Spinal cord (tissue), 10 donors: Measurements from ENCODE around the gene GJA1. TPM values are rescaled to one million over a fixed set of nuclear protein-coding genes. Genes with fewer than 3 reads are reported as not detected.

Experiments
- DNase-seq, 6 donors: peaks; one replicate each; pipeline versions ENCODE4 v3.0.0 to v3.0.0-alpha.2; 2013 to 2015; ENCODE audit warnings: low spot score in 6 of 6, low read depth in 4 of 6
- H3K27ac ChIP-seq: one replicate; pipeline ENCODE4 v1.5.1; 2013; ENCODE audit warnings: low read depth, low read length, control low read depth
- H3K27me3 ChIP-seq: one replicate; pipeline ENCODE4 v1.6.1; 2013; ENCODE audit warnings: low read length; ENCODE audit not compliant: control insufficient read depth, insufficient read depth
- H3K36me3 ChIP-seq: one replicate; pipeline ENCODE4 v1.6.1; 2013; ENCODE audit warnings: low read length; ENCODE audit not compliant: control insufficient read depth, insufficient read depth
- H3K4me1 ChIP-seq: one replicate; pipeline ENCODE4 v1.6.1; 2013; ENCODE audit warnings: low read length; ENCODE audit not compliant: control insufficient read depth, insufficient read depth
- H3K4me3 ChIP-seq: one replicate; pipeline ENCODE4 v1.5.1; 2013; ENCODE audit warnings: low read depth, low read length, control low read depth
- H3K9me3 ChIP-seq: one replicate; pipeline ENCODE4 v1.6.1; 2013; ENCODE audit warnings: low read length; ENCODE audit not compliant: control insufficient read depth, insufficient read depth
- WGBS: methylation state at CpG from one replicate; pipeline ENCODE4 v1.1.5; 2013; ENCODE audit warnings: missing lambda C conversion rate; ENCODE audit not compliant: insufficient coverage; 5-methylcytosine and 5-hydroxymethylcytosine counted together
- polyA plus RNA-seq, 2 donors: library from polyadenylated mRNA; unstranded; fragments of 120-200 nt; gene quantifications; one replicate each; pipeline ENCODE4 v1.2.1, GENCODE V29; 2013; ENCODE audit not compliant: insufficient read length in 2 of 2
- total RNA-seq, 2 donors: library from RNA; depleted of rRNA in 1 of 2; stranded (reverse); fragments of 120-200 nt in 1 of 2; fragments of >200 nt in 1 of 2; gene quantifications; one replicate each; pipeline versions ENCODE4 v1.2.3 to v1.2.4, GENCODE V29; 2013 to 2014
- donor health status: healthy.

GJA1 gene
- total and polyA plus RNA-seq, 4 donors: 327 to 1,250 (median 564) TPM

GRCh38 chr6:121479486-121480098, 44.1 kb downstream of the GJA1 start:
- no peaks in the 10 kb centered on the region for H3K36me3 ChIP-seq
- WGBS: 93% methylated on average over 14 of the region's 21 CpGs
- no peaks in the 10 kb centered on the region for H3K27me3 ChIP-seq
- no peak for DNase-seq
- no peaks in the 10 kb centered on the region for H3K9me3 ChIP-seq
- H3K27ac ChIP-seq: no peak overlapping the region
- H3K4me3 ChIP-seq: no peak overlapping the region
- no peaks in the 10 kb centered on the region for H3K4me1 ChIP-seq

DNA sequence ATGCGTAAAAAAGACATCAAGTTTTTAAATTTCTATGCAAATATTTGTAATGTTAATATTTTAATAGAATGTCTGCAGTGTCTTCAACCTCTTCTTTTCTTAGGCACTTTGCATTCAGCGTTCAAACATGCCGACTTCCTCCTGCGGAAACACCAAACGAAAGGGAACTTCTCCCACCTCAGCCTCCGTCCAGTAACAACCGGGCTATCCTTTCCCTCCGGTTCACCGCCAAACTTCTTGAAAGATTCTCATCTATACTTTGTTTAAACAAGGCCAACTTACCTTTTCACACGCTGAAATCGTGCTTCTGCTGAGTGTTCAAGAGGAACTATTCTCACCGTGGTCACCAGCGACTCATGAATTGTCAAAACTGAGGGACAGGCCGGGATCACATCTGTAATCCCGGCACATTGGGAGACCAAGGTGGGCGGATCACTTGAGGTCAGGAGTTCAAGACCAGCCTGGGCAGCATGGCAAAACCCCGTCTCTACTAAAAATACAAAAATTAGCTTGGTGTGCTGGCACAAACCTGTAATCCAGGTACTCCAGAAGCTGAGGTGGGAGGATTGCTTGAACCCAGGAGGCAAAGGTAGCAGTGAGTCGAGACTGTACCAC, 44.8 kb downstream of the GJA1 start:
- no peak for DNase-seq
- no peaks in the 10 kb centered on the region for H3K27me3 ChIP-seq
- H3K4me1 ChIP-seq: no peaks in the 10 kb centered on the region
- H3K9me3 ChIP-seq: no peaks in the 10 kb centered on the region
- no peak overlapping the region for H3K4me3 ChIP-seq
- WGBS: 96% methylated on average over 15 of the region's 18 CpGs
- no peak overlapping the region for H3K27ac ChIP-seq
- no peaks in the 10 kb centered on the region for H3K36me3 ChIP-seq

DNA sequence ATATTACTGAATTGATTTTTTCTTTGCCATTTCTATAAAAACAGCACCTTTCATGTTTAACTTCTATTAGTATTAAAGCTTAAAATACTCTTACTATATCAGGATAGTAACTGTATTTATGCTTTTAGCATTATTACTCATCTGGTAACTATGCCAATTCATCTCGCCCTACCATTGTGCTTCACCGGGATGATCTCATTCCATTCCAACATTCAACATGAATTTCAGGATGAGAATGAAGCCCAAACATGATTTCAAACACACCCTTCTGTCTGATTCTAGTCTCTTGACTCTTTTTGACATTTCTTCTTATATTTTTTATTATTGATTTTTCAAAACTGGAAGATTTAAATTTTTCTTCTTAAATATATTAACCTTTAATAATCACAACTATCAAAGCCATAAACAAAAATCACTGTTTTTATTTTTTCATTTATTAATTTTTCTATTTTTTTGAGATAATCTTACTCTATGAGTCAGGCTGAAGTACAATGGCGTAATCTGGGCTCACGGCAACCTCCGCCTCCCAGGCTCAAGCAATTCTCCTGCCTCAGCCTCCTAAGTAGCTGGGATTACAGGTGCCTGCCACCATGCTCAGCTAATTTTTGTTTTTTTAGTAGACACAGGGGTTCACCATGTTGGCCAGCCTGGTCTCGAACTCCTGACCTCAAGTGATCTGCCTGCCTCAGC, 46.7 kb downstream of the GJA1 start:
- H3K27ac ChIP-seq: no peak overlapping the region
- no peak for DNase-seq
- H3K9me3 ChIP-seq: no peaks in the 10 kb centered on the region
- H3K27me3 ChIP-seq: no peaks in the 10 kb centered on the region
- no peaks in the 10 kb centered on the region for H3K4me1 ChIP-seq
- no peaks in the 10 kb centered on the region for H3K36me3 ChIP-seq
- no peak overlapping the region for H3K4me3 ChIP-seq
- WGBS: 96% methylated on average over 3 of the region's 6 CpGs

GRCh38 chr6:121482751-121483150, 47.3 kb downstream of the GJA1 start:
- Histone ChIP-seq H3K27me3 (no peaks in the 10 kb centered on the region), H3K4me3 (no peak overlapping the region), H3K36me3 (no peaks in the 10 kb centered on the region), H3K27ac (no peak overlapping the region), H3K9me3 (no peaks in the 10 kb centered on the region), H3K4me1 (no peaks in the 10 kb centered on the region)
- no peak for DNase-seq

DNA sequence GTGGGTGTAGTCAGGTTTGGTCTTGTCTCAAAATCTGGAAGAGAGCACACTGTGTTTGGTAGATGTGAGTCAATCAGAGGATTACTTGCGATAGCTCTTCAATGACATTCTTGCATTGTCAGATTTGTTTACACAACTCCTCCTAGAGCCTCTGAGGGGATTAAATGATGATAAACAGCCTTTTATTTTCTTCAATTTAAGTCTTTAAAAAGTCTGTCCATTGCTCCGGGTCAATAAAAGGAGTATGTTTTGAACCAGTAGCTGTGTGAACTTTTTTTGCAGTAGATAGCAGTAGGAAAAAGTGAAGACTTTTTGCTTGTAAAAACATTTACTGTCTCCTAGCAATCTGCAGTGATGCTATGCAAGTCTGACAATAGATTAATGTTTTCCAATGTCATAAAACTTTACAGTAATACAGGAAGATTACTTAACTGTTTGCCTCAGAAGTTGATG, 49.9 kb downstream of the GJA1 start:
- no peaks in the 10 kb centered on the region for H3K9me3 ChIP-seq
- H3K4me1 ChIP-seq: no peaks in the 10 kb centered on the region
- H3K4me3 ChIP-seq: no peak overlapping the region
- no CpG with 5 or more reads among the region's 2 CpGs for WGBS
- no peak overlapping the region for H3K27ac ChIP-seq
- DNase-seq: no peak
- no peaks in the 10 kb centered on the region for H3K27me3 ChIP-seq
- H3K36me3 ChIP-seq: no peaks in the 10 kb centered on the region

DNA sequence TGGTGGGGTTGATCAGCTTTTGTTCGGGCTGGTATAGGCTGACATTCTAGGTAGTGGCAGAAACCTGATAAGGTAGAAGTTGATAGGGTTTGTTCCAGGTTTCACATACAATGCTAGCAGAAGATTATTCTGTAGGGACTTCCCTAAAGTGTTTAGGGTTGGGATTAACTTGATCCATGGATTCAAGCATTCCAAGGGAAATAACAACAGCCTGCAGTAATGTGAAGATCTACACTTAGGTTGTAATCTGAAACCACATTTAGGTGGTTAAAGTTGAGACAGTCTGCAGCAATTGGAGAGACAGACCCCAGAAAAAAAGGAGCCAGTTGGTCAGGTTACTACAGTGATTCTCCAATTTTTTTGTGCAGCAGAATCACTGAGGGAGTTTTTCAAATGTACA, 56.1 kb downstream of the GJA1 start:
- 92% methylated on average over 1 of the region's 1 CpG for WGBS
- H3K4me3 ChIP-seq: no peak overlapping the region
- H3K9me3 ChIP-seq: no peaks in the 10 kb centered on the region
- no peak overlapping the region for H3K27ac ChIP-seq
- no peaks in the 10 kb centered on the region for H3K27me3 ChIP-seq
- no peaks in the 10 kb centered on the region for H3K4me1 ChIP-seq
- no peaks in the 10 kb centered on the region for H3K36me3 ChIP-seq
- no peak for DNase-seq

DNA sequence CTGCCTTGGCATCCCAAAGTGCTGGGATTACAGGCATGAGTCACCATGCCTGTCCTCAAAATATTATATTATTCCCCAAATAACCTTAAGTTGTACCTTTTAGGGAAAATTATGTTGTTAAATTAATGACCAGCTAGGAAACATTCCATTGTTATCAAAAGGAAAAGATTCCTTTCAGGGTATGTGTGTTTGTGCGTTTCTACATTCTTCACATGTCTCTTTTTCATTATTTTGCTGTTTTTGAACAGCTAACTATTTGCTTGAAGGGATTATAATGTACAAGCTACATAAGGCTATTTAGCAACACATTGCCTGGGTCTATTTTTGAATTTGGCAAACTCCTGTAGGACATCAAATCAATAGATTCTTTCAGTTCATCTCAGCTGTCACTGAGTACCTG, 57.1 kb downstream of the GJA1 start:
- H3K4me1 ChIP-seq: no peaks in the 10 kb centered on the region
- no peaks in the 10 kb centered on the region for H3K9me3 ChIP-seq
- H3K36me3 ChIP-seq: no peaks in the 10 kb centered on the region
- H3K27ac ChIP-seq: no peak overlapping the region
- H3K4me3 ChIP-seq: no peak overlapping the region
- H3K27me3 ChIP-seq: no peaks in the 10 kb centered on the region
- no CpG with 5 or more reads among the region's 1 CpG for WGBS
- no peak for DNase-seq

- no peak overlapping the region for H3K4me3 ChIP-seq
- DNase-seq: no peak
- no peaks in the 10 kb centered on the region for H3K27me3 ChIP-seq
- H3K9me3 ChIP-seq: no peaks in the 10 kb centered on the region
- no CpG with 5 or more reads among the region's 5 CpGs for WGBS
- H3K27ac ChIP-seq: no peak overlapping the region
- H3K4me1 ChIP-seq: no peaks in the 10 kb centered on the region
- H3K36me3 ChIP-seq: no peaks in the 10 kb centered on the region
Observed at GRCh38 chr6:121497970-121498375, 62.5 kb downstream of the GJA1 start.

DNA sequence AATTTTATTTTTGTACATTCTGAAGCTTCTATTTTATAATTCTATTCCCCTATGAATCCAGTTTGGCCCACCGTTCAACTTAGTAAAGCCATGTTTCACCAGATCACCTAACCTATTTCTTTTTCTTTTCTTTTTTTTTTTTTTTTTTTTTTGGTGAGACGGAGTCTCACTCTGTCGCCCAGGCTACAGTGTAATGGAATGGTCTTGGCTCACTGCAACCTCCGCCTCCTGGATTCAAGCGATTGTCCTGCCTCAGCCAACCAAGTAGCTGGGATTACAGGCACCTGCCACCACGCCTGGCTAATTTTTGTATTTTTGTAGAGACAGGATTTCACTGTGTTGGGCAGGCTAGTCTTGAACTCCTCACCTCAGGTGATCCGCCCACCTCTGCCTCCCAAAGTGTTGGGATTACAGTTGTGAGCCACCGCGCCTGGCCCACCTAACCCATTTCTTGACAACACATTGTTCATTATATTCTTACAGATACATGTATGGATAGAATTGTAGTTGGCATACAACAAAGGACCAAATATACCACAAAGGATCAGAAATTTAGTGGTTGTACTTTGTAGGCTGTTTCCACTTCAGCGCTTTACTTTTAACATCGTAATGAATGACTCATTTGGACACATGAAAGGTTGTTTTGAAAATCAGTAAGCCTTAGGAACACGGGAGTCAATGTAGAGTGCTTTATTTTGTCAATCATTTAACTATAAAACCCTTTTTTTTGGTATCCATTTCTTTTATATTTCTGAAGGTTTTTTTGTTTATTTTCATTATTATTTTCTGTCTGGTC, 63.2 kb downstream of the GJA1 start:
- no peaks in the 10 kb centered on the region for H3K36me3 ChIP-seq
- H3K9me3 ChIP-seq: no peaks in the 10 kb centered on the region
- DNase-seq: no peak
- H3K27ac ChIP-seq: no peak overlapping the region
- H3K27me3 ChIP-seq: no peaks in the 10 kb centered on the region
- no peaks in the 10 kb centered on the region for H3K4me1 ChIP-seq
- H3K4me3 ChIP-seq: no peak overlapping the region
- WGBS: 100% methylated on average over 4 of the region's 12 CpGs
